Tibial artery (tissue), 4 donors: ENCODE measurements around the gene TSPO2.

Source experiments
- DNase-seq, 2 donors: peaks; one replicate each; pipeline ENCODE4 v3.0.0-alpha.2; 2019
- H3K27ac ChIP-seq, 2 donors: fragments of 200-600 bp; sonication (generic) in 1 of 2; 1 replicate in 1 of 2; 2 replicates in 1 of 2; pipeline ENCODE4 v1.5.1; 2018 to 2019; ENCODE audit warnings: mild to moderate bottlenecking in 1 of 2
- H3K27me3 ChIP-seq, 2 donors: fragments of 200-600 bp; sonication (generic) in 1 of 2; one replicate each; pipeline versions ENCODE4 v1.5.1 to v1.6.0; 2016 to 2019
- H3K36me3 ChIP-seq, 3 donors: fragments of 200-600 bp; sonication (generic) in 2 of 3; one replicate each; pipeline ENCODE4 v1.5.1; 2016 to 2019; ENCODE audit warnings: mild to moderate bottlenecking in 2 of 3
- H3K4me1 ChIP-seq, 4 donors: fragments of 200-600 bp; sonication (generic) in 2 of 4; 1 replicate in 3 of 4; 2 replicates in 1 of 4; pipeline ENCODE4 v1.5.1; 2016 to 2019
- H3K4me3 ChIP-seq, 2 donors: fragments of 200-600 bp; sonication (generic) in 1 of 2; 1 replicate in 1 of 2; 2 replicates in 1 of 2; pipeline ENCODE4 v1.5.1; 2018 to 2019; ENCODE audit warnings: mild to moderate bottlenecking in 2 of 2
- H3K9me3 ChIP-seq, 3 donors: fragments of 200-600 bp; sonication (generic) in 1 of 3; one replicate each; pipeline ENCODE4 v1.5.1; 2016 to 2019
- intact Hi-C: fragments of 100-400 bp; cut with DNase I; formaldehyde crosslinking; loops from one replicate; pipeline ENCODE4 v1.15.0; 2023; ENCODE audit warnings: low total_unique reads
- TF ChIP-seq, protein P1 (sequence below), 2 experiments: fragments of 200-600 bp in 1 of 2; fragments of 450-650 bp in 1 of 2; IDR thresholded peaks; one replicate each; pipeline ENCODE4 v1.5.1; 2017 to 2019; ENCODE audit warnings: antibody characterized with exemption in 2 of 2, mild to moderate bottlenecking in 1 of 2, moderate library complexity in 1 of 2

The TSPO2 gene

GRCh38 chr6:41027799-41028560 is 14.3 kb upstream of the TSPO2 start:
- Histone ChIP-seq H3K27me3 (no peaks in the 10 kb centered on the region), H3K9me3 (no peaks in the 10 kb centered on the region), H3K36me3 (no peaks in the 10 kb centered on the region), H3K4me3 (peak overlapping the region; percentile 49 to 59), H3K4me1 (peaks cover 0 to 16% (median 13%) of the 10 kb centered on the region in 4 donors), H3K27ac (peak overlapping the region; percentile 61 to 65)
- TF ChIP-seq, protein P1, sequence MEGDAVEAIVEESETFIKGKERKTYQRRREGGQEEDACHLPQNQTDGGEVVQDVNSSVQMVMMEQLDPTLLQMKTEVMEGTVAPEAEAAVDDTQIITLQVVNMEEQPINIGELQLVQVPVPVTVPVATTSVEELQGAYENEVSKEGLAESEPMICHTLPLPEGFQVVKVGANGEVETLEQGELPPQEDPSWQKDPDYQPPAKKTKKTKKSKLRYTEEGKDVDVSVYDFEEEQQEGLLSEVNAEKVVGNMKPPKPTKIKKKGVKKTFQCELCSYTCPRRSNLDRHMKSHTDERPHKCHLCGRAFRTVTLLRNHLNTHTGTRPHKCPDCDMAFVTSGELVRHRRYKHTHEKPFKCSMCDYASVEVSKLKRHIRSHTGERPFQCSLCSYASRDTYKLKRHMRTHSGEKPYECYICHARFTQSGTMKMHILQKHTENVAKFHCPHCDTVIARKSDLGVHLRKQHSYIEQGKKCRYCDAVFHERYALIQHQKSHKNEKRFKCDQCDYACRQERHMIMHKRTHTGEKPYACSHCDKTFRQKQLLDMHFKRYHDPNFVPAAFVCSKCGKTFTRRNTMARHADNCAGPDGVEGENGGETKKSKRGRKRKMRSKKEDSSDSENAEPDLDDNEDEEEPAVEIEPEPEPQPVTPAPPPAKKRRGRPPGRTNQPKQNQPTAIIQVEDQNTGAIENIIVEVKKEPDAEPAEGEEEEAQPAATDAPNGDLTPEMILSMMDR (IDR thresholded peaks at IDR 0.05): peak; percentile 98 to 99
- DNase-seq: peak; percentile 82 to 88
- intact Hi-C loops: loop anchor here (5.0 kb wide), 1 partner anchor 39 kb away; no protein-coding TSS in a partner anchor

- Histone ChIP-seq H3K27ac (peak overlapping the region; percentile 61 to 65), H3K27me3 (no peaks in the 10 kb centered on the region), H3K4me3 (peak overlapping the region; percentile 49 to 59), H3K4me1 (peaks cover 0 to 16% (median 13%) of the 10 kb centered on the region in 4 donors), H3K9me3 (no peaks in the 10 kb centered on the region), H3K36me3 (no peaks in the 10 kb centered on the region)
- TF ChIP-seq, protein P1 (IDR thresholded peaks at IDR 0.05): no peak
- intact Hi-C loops: loop anchor here (5.0 kb wide), 1 partner anchor 39 kb away; no protein-coding TSS in a partner anchor
- DNase-seq: no peak
These were observed 13.5 kb upstream of the TSPO2 start for GRCh38 chr6:41028561-41029412.

DNA sequence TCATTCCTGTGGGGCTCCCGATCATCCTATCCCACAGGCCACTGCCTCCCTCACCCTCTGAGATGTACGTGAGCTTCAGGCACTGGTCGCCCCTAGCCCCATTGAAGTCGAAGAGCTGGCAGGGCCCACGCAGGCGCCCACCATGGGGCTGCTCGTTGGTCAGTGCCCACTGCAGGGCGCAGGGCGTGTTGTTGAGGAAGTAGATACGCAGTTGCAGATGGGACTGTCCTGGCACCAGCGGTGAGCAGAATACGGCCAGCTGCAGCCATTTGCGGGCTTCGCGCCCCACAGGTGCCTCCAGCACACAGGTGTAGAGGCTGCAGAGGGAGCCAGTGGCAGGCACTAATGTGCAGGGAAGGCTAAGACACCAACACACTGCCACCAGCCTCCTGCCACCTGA is 9.4 kb upstream of the TSPO2 start:
- DNase-seq: no peak
- H3K4me1 ChIP-seq: peaks cover 0 to 9% (median 7%) of the 10 kb centered on the region in 4 donors
- no peak overlapping the region for H3K4me3 ChIP-seq
- H3K9me3 ChIP-seq: no peaks in the 10 kb centered on the region
- TF ChIP-seq, protein P1 (IDR thresholded peaks at IDR 0.05): no peak
- H3K36me3 ChIP-seq: no peaks in the 10 kb centered on the region
- no peak overlapping the region for H3K27ac ChIP-seq
- no peaks in the 10 kb centered on the region for H3K27me3 ChIP-seq
- intact Hi-C loops: no loop called here

DNA sequence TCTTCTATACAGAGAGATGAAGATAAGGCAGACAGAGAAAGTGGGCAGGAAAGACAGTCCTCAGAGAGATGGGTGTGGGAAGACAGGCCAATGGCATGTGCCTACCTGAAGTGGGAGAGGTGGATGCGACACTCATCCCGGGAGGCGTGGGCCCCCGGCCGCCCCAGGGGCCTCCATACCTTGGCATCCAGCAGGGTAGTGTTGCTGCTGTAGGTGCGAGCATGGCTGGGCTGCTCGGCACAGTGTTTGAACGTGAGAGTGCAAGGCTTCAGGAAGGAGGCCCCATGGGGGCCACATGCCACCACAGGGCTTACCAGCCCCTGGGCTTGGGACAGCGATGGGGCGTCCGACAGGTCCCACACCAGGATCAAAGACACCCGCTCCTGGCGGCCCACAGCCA is 8.5 kb upstream of the TSPO2 start:
- Histone ChIP-seq H3K4me1 (peaks cover 0 to 2% (median under 1%) of the 10 kb centered on the region in 4 donors), H3K36me3 (no peaks in the 10 kb centered on the region), H3K9me3 (no peaks in the 10 kb centered on the region), H3K27me3 (no peaks in the 10 kb centered on the region), H3K4me3 (no peak overlapping the region), H3K27ac (no peak overlapping the region)
- no peak for DNase-seq
- TF ChIP-seq, protein P1 (IDR thresholded peaks at IDR 0.05): no peak
- intact Hi-C loops: loop anchor here (2.0 kb wide), 1 partner anchor 57 kb away; no protein-coding TSS in a partner anchor

GRCh38 chr6:41036186-41036585 is 6.1 kb upstream of the TSPO2 start:
- TF ChIP-seq, protein P1 (IDR thresholded peaks at IDR 0.05): no peak
- no peak for DNase-seq
- intact Hi-C loops: no loop called here
- Histone ChIP-seq H3K36me3 (no peaks in the 10 kb centered on the region), H3K4me3 (no peak overlapping the region), H3K9me3 (no peaks in the 10 kb centered on the region), H3K4me1 (no peaks in the 10 kb centered on the region), H3K27ac (no peak overlapping the region), H3K27me3 (no peaks in the 10 kb centered on the region)
